ENCODE measurements around the gene ZNF831.

DNA sequence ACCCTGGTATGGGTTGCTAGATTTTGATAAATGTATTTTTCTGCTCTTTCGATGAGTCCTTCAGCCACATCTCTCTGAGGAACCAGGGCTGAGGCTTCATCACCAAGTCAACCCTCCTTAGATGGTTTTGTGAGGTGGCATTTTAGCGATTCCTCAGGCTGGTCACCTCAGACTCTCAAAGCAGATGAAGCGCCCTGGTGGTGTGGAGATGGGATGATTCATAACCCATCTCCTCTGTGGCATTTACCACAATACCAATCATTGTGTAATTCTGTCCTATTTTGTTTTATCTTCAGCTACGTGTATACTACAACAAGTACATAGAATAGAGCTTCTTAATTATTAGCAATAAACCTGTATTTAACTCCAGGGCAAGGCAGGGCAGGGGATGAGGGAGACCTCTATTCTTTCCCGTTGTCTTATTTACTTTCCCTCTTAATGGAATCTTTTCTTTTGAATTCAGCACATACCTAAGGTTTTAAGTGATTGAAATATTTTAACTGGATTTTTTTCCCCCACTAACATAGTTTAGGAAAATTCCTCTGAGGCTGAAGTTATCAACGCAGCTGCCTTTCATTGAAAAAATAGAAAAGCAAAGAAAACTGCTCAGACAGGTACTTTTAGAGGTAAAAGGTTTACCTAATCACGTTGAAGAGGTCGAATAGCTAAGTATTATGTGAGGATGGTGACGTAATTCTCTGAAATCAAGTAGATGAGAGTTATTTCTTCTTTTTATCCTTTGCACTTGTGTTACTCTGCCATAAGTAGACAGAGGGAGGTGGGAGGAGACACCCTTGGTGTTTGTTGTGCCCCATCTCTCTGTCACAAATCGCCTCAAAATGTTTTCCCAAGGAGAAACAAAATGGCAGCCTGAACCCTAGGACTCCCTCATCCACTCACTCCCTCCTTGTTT lies 79.3 kb downstream of the ZNF831 start:
- no peak for TF ChIP-seq CTCF (IDR thresholded peaks at IDR 0.05)
- TF ChIP-seq POLR2A (IDR thresholded peaks at IDR 0.05) = no peak
- no peak for TF ChIP-seq POLR2AphosphoS5 (IDR thresholded peaks at IDR 0.05)
